Panc1 (cell line): ENCODE results near the gene SETD1B.

Source experiments
- POLR2AphosphoS5 ChIP-seq: IDR thresholded peaks from 2 replicates; pipeline ENCODE4 v1.6.1; 2012; ENCODE audit warnings: mild to moderate bottlenecking, low read depth, low read length, moderate library complexity
- SIN3A ChIP-seq: IDR thresholded peaks from 2 replicates; pipeline ENCODE4 v1.6.1; 2012; ENCODE audit warnings: low read depth, mild to moderate bottlenecking, low read length, moderate library complexity, borderline replicate concordance; ENCODE audit not compliant: insufficient read depth
- TCF7L2 ChIP-seq: IDR thresholded peaks from 2 replicates; pipeline ENCODE4 v1.6.1; 2011; ENCODE audit warnings: mild to moderate bottlenecking, low read depth, low read length, inconsistent platforms
- TF ChIP-seq, protein P1 (sequence below): fragments of 450-650 bp; IDR thresholded peaks from 2 replicates; pipeline ENCODE4 v1.5.1; 2017; ENCODE audit warnings: mild to moderate bottlenecking

DNA sequence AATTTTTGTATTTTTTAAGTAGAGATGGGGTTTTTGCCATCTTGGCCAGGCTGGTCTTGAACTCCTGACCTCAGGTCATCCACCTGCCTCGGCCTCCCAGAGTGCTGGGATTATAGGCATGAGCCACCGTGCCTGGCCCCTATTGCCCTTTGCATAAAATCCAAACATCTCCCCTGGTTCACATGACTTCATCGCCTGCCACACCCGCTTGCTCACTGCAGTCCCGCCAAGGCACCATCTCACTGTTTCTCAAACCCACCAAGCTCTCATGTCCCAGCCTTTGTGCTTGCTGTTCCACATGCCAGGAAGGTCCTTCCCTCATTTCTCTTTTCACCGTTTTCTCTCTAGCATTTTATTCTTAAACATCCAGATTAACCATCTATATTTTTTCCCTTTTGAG is 20.0 kb upstream of the SETD1B start:
- TF ChIP-seq, protein P1, sequence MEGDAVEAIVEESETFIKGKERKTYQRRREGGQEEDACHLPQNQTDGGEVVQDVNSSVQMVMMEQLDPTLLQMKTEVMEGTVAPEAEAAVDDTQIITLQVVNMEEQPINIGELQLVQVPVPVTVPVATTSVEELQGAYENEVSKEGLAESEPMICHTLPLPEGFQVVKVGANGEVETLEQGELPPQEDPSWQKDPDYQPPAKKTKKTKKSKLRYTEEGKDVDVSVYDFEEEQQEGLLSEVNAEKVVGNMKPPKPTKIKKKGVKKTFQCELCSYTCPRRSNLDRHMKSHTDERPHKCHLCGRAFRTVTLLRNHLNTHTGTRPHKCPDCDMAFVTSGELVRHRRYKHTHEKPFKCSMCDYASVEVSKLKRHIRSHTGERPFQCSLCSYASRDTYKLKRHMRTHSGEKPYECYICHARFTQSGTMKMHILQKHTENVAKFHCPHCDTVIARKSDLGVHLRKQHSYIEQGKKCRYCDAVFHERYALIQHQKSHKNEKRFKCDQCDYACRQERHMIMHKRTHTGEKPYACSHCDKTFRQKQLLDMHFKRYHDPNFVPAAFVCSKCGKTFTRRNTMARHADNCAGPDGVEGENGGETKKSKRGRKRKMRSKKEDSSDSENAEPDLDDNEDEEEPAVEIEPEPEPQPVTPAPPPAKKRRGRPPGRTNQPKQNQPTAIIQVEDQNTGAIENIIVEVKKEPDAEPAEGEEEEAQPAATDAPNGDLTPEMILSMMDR: no peak
- no peak for TF ChIP-seq POLR2AphosphoS5
- TF ChIP-seq TCF7L2: no peak
- no peak for TF ChIP-seq SIN3A
